Measurements from ENCODE around the gene ATP8A2.

ATP8A2 gene

DNA sequence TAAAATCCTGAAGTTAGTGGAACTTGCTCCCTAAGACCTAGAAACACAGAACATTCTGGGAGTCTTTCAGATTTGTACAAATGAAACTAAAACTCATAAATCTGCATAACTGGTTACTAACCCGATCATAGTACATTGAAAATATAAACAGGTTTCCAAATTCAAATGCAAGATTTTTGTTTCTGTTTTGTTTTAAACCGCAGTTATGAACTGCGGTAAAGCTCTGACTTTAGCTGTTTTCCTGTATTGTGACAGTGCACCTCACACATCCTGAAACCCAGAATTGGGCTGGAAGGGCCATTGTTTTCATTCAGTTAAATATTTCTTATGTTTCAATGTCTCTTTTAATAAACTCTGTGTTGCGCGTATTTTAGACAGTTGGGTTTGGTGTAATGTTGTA lies 475.4 kb downstream of the ATP8A2 start:
- Histone ChIP-seq H3K27ac (no peak overlapping the region), H3K9me3 (no peaks in the 10 kb centered on the region), H3K4me1 (no peaks in the 10 kb centered on the region), H3K27me3 (no peaks in the 10 kb centered on the region), H3K4me3 (no peak overlapping the region), H3K36me3 (no peaks in the 10 kb centered on the region)
- DNase-seq: no peak
- intact Hi-C loops (cut with DNase I; ENCODE audit: low total_unique reads): no loop called here
- TF ChIP-seq, protein P1, sequence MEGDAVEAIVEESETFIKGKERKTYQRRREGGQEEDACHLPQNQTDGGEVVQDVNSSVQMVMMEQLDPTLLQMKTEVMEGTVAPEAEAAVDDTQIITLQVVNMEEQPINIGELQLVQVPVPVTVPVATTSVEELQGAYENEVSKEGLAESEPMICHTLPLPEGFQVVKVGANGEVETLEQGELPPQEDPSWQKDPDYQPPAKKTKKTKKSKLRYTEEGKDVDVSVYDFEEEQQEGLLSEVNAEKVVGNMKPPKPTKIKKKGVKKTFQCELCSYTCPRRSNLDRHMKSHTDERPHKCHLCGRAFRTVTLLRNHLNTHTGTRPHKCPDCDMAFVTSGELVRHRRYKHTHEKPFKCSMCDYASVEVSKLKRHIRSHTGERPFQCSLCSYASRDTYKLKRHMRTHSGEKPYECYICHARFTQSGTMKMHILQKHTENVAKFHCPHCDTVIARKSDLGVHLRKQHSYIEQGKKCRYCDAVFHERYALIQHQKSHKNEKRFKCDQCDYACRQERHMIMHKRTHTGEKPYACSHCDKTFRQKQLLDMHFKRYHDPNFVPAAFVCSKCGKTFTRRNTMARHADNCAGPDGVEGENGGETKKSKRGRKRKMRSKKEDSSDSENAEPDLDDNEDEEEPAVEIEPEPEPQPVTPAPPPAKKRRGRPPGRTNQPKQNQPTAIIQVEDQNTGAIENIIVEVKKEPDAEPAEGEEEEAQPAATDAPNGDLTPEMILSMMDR (IDR thresholded peaks at IDR 0.05): no peak

- Histone ChIP-seq H3K9me3 (no peaks in the 10 kb centered on the region), H3K4me1 (no peaks in the 10 kb centered on the region), H3K4me3 (no peak overlapping the region), H3K36me3 (no peaks in the 10 kb centered on the region), H3K27me3 (no peaks in the 10 kb centered on the region), H3K27ac (no peak overlapping the region)
- no peak for DNase-seq
- intact Hi-C loops (cut with DNase I; ENCODE audit: low total_unique reads): no loop called here
- TF ChIP-seq, protein P1 (IDR thresholded peaks at IDR 0.05): no peak
These were observed 476.2 kb downstream of the ATP8A2 start for GRCh38 chr13:25847635-25848626.

- H3K9me3 ChIP-seq: no peaks in the 10 kb centered on the region
- no peaks in the 10 kb centered on the region for H3K27me3 ChIP-seq
- no peak for DNase-seq
- TF ChIP-seq, protein P1 (IDR thresholded peaks at IDR 0.05): no peak
- H3K4me1 ChIP-seq: no peaks in the 10 kb centered on the region
- H3K36me3 ChIP-seq: no peaks in the 10 kb centered on the region
- intact Hi-C loops (cut with DNase I; ENCODE audit: low total_unique reads): no loop called here
- no peak overlapping the region for H3K4me3 ChIP-seq
- H3K27ac ChIP-seq: no peak overlapping the region
These were observed 477.3 kb downstream of the ATP8A2 start for GRCh38 chr13:25848812-25849745.

- intact Hi-C loops (cut with DNase I; ENCODE audit: low total_unique reads): no loop called here
These were observed 486.1 kb downstream of the ATP8A2 start for GRCh38 chr13:25857830-25858229.

DNA sequence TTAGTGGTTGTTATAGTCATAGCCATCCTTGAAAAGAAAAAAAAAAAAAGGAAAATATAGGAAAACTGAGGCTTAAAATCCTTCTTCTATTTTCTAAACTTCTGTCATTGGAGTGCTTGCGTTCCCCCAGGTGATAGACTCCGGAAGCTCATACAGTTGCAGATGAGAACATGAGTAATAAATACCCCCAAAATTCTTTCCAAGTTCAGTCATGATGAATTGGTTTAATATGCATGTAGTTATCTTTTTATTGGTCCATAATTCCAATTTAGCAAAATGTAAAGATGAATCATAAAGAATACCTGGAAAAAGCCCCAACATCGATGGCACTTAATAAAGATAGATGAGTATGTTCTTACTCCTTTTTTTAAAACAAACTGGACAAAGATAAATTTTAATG lies 487.8 kb downstream of the ATP8A2 start:
- no peaks in the 10 kb centered on the region for H3K4me1 ChIP-seq
- TF ChIP-seq, protein P1 (IDR thresholded peaks at IDR 0.05): no peak
- no peak overlapping the region for H3K4me3 ChIP-seq
- no peaks in the 10 kb centered on the region for H3K36me3 ChIP-seq
- intact Hi-C loops (cut with DNase I; ENCODE audit: low total_unique reads): no loop called here
- H3K9me3 ChIP-seq: no peaks in the 10 kb centered on the region
- H3K27me3 ChIP-seq: no peaks in the 10 kb centered on the region
- no peak overlapping the region for H3K27ac ChIP-seq
- DNase-seq: no peak

More at GRCh38 chr13:25857830-25858229, 486.1 kb downstream of the ATP8A2 start:
- no peaks in the 10 kb centered on the region for H3K36me3 ChIP-seq
- TF ChIP-seq, protein P1 (IDR thresholded peaks at IDR 0.05): no peak
- H3K27ac ChIP-seq: no peak overlapping the region
- no peak overlapping the region for H3K4me3 ChIP-seq
- no peaks in the 10 kb centered on the region for H3K9me3 ChIP-seq
- no peaks in the 10 kb centered on the region for H3K4me1 ChIP-seq
- H3K27me3 ChIP-seq: no peaks in the 10 kb centered on the region
- DNase-seq: no peak

All from tibial artery (tissue), 4 donors.